ENCODE measurements around the gene ANK2. TPM values are rescaled to one million over a fixed set of nuclear protein-coding genes. Genes with fewer than 3 reads are reported as not detected.

The ANK2 gene
- polyA plus RNA-seq, 3 donors = 63.7 to 70.2 (median 65.4) TPM

- peak; percentile 38 for DNase-seq
Measured at GRCh38 chr4:113397114-113397701, 347.8 kb downstream of the ANK2 start.

DNA sequence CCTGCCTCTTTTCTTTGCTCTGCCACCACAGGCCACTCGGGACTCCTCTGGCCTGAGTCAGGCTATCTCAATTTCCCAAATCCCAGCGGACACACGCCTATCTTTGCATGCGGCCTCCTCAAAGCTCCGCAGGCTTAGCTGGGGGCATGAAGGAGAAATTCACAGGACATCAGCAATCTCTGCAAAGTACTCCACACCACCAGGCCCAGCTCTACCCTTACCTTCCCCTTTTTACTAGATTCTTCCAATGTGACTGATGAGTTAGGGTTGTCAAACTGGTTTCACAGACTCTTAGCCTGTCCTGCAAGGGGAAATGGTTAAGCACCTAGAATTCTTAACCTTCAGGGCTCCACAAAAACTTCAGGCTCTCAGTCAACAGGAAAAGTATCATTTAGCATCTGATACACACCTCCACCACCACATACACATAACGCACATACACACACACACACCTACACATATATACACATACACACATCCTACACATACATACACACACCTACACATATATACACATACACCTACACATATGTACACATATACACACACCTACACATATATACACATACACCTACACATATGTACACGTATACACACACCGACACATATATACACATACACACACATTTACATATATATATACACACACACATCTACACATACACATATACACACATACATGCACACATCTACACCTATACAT is 349.1 kb downstream of the ANK2 start:
- DNase-seq = no peak

- DNase-seq = no peak
Measured at GRCh38 chr4:113404167-113404571, 354.7 kb downstream of the ANK2 start.

DNA sequence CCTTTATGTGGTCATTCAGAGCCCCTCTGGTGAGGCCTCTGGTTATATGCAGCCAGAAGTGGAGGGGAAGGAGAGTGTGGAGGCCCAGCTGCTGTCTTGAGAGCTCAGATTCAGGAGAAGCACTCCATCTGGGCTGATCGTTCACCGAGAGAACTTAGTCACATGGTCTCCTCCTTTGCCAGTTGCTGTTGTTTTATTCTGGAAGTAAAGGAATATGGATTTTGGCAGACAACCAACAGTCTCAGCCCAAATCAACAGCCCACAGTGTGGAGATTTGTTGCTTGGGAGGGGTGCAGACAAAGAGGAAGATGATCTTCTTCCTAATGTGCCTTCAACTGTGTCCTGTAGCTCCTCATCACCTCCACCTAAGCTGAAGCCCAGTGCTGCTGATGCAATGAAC is 355.4 kb downstream of the ANK2 start:
- peak; percentile 48 for DNase-seq

- DNase-seq = no peak
Measured at GRCh38 chr4:113405874-113406722, 356.6 kb downstream of the ANK2 start.

DNA sequence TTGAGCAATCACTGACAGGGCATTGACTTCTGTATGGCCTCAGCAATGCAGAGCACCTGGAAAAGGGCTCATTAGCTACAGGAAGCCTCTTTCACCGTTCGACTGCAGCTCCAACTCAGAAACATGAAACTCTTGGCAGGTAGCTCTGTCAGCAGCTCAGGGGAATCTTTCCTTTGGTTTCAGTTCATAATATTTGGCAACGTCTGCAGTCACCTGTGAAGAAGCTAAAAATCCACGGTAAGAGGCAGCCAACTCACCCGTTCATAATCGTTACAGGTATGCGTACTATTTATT is 357.2 kb downstream of the ANK2 start:
- DNase-seq = no peak

DNA sequence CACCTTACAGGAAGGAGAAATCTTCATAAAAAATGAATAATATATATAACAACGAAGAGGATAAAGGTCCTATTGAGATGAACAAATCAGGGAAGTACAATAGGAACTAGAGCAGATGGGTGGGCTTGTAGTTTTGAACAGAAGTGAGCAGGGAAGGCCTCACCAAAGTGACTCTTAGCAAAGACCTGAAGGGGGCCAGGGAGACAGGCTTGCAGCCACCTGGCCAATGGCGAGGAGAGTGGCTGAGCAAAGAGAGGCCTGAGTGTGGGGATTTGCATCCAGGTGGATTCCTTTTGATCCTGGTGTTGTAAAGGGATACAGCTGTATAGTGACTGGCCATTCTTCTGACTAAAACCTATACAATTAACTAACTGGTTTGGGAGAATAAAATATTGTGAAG is 358.0 kb downstream of the ANK2 start:
- DNase-seq = no peak

DNA sequence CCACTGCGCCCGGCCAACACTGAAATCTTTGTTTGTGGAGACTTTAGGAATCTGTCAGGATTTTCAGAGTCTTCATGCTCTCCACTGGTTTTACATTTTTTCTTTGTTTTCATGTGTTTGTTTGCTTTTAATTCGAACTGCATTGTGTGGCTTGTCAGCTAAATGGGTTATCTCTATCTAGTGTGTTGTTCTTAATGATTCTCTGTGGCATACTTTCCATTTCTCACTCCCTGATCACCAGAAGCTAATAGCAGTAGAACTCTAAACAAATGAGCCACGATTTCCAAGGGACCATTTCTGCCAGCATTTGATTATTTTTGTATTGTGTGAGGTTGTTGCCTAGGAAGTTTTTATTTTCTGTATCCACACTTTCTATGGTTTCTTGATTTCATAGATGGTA is 359.7 kb downstream of the ANK2 start:
- DNase-seq = no peak

- no peak for DNase-seq
Measured at GRCh38 chr4:113410686-113411085, 361.2 kb downstream of the ANK2 start.

DNA sequence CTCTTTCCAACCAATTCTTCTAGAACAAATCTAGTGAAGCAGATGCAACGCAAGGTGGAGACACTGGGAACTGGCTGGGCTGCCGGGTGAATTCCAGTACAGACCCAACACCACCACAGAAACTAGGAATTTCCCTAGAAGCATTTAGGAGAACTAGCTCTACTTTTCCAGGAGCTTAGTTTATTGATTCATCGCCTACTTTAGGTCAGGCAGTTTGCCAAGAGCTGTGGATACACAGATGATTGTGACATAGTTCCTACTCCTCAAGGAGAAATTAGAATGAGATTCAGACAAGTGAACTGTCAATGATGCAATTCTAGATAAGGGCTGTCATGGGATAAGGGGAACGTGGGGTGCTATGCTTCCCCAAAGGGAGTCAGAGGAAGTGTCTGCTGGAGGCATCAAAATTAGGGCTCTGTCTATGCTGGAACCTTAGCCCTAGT is 362.1 kb downstream of the ANK2 start:
- DNase-seq = no peak

- DNase-seq = no peak
Measured at GRCh38 chr4:113419631-113420030, 370.2 kb downstream of the ANK2 start.

GRCh38 chr4:113420938-113421337 is 371.5 kb downstream of the ANK2 start:
- DNase-seq = no peak

DNA sequence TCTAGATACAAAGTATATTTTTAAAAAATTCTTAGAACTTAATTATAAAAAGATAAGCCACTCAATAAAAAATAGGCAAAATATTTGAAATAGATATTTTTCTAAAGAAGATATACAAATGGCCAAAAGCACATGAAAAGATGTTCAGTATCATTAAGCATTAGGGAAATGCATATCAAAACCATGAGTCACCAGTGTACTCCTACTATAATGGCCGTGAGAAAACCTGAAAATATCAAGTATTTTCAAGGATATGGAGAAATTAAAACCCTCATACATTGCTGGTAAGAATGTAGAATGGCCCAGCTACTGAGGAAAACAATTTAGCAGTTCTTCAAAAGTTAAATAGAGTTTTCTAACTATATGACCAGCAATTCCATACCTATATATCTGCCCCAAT is 374.2 kb downstream of the ANK2 start:
- no peak for DNase-seq

DNA sequence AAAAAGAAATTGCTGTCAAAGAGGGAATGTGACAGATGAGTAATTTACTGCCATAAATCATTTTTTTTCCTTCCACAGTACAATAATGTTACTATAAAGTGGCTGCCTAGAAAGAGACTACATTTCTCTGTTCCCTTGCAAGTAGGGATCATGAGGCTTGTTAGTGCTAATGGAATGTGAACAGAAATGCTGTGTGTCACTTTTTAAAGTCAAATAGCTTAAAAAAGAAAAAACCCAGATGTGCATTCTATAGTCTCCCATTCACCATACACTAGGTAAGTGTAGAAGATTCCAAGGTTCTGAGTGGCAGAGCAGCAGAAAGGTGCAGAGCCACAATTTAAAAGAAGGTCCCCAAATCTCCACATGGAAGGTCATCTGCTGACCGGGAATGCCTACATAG is 383.7 kb downstream of the ANK2 start:
- no peak for DNase-seq

Data from renal pelvis (tissue), 4 donors.